NB4 (cell line): Measurements from ENCODE around the gene PRR35.

ENCODE experiments used
- DNase-seq: peaks from one replicate; pipeline ENCODE4 v3.0.0; 2010; ENCODE audit warnings: low read depth
- H3K4me3 ChIP-seq: one replicate; pipeline ENCODE4 v1.5.1; 2011; ENCODE audit warnings: mild to moderate bottlenecking, low read depth, low read length, moderate library complexity
- MYC ChIP-seq: IDR thresholded peaks from 2 replicates; pipeline ENCODE4 v1.6.1; 2011; ENCODE audit warnings: low read depth, low read length
- POLR2A ChIP-seq: IDR thresholded peaks from 2 replicates; pipeline ENCODE4 v1.6.1; 2011; ENCODE audit warnings: mild to moderate bottlenecking; ENCODE audit not compliant: insufficient read length; ENCODE audit errors: extremely low read depth
- TF ChIP-seq, protein P1 (sequence below): IDR thresholded peaks from 2 replicates; pipeline ENCODE4 v1.6.1; 2011; ENCODE audit warnings: low read depth, low read length
- TF ChIP-seq, protein P2 (sequence below): IDR thresholded peaks from one replicate; pipeline ENCODE4 v1.5.1; 2012; ENCODE audit warnings: low read depth, low read length

Gene PRR35

DNA sequence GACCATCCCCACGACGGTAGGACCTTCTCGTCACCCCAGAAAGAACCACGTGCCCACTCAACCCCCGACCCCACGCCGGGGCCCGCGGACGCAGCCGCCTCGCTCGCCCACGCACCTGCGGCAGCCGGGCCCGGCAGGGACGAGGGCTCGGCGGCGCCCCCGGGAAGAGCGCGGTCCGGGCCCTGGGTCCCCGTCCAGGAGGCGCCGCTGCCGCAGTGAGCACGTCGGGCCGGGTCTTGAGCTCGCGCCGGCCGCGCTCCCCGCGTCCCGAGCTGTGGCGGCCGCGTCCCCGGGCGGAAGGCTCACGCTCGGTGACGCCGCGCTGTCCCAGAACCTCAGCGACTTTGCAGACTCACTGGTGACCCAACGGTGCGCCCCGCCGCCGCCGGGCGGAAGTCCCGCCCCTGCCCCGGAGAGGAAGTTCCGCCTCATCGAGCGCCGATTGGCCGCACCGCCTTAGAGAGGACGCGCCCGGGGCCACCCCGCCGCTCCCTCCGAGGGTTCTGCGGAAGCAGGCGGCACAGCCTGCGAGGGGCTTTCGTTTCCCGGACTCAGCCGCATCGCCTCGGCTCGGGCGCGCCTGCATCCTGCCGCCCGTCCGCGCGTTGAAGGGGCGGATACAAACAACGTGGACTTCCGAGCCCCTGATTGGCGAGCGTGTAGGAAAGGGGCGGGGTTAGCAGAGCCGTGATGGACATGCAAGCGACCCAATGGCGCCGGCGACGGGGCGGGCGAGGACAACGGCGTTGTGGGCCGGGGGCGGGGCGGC, 28.9 kb downstream of the PRR35 start:
- peak; percentile 92 for DNase-seq
- H3K4me3 ChIP-seq = peak overlapping the region; percentile 79
- TF ChIP-seq MYC = no peak
- peak; percentile 80 for TF ChIP-seq POLR2A
- TF ChIP-seq, protein P1, sequence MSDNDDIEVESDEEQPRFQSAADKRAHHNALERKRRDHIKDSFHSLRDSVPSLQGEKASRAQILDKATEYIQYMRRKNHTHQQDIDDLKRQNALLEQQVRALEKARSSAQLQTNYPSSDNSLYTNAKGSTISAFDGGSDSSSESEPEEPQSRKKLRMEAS = no peak
- TF ChIP-seq, protein P2, sequence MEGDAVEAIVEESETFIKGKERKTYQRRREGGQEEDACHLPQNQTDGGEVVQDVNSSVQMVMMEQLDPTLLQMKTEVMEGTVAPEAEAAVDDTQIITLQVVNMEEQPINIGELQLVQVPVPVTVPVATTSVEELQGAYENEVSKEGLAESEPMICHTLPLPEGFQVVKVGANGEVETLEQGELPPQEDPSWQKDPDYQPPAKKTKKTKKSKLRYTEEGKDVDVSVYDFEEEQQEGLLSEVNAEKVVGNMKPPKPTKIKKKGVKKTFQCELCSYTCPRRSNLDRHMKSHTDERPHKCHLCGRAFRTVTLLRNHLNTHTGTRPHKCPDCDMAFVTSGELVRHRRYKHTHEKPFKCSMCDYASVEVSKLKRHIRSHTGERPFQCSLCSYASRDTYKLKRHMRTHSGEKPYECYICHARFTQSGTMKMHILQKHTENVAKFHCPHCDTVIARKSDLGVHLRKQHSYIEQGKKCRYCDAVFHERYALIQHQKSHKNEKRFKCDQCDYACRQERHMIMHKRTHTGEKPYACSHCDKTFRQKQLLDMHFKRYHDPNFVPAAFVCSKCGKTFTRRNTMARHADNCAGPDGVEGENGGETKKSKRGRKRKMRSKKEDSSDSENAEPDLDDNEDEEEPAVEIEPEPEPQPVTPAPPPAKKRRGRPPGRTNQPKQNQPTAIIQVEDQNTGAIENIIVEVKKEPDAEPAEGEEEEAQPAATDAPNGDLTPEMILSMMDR = no peak

DNA sequence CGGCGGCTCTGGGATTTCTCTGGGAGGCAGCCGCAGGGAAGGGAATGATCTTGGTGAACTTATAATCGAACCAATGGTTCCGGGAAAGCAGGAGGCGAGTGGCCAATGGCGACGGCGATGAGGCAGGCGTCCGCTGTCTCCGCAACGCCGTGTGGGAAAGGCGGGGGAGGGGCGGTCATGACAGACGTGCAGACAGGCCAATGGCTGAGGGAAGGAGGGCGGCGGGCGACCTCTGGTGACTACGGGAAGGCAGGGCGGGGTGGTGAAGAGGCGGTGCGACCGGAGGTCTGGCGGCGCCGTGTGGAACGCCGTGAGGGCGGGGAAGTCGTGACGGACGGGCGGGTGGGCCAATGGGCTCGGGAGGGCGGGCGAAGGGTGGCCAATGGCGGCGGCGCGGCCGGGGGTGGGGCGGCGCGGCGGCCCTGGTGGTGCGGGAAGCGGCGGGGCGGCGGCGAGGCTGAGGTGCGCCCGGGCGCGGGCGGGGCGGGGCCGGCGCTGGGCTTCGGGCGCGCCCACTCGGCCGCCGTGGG, 29.5 kb downstream of the PRR35 start, which contains the start of gene RAB40C:
TSS of gene RAB40C (plus strand) at position 409 of the 530 bp plus-strand sequence. CDS start 226 bp downstream, outside the sequence.
- TF ChIP-seq, protein P1 = no peak
- TF ChIP-seq, protein P2 = no peak
- no peak for TF ChIP-seq MYC
- TF ChIP-seq POLR2A = no peak
- peak within 1 kb of the TSS; percentile 69 for H3K4me3 ChIP-seq
- peak; percentile 96 for DNase-seq

DNA sequence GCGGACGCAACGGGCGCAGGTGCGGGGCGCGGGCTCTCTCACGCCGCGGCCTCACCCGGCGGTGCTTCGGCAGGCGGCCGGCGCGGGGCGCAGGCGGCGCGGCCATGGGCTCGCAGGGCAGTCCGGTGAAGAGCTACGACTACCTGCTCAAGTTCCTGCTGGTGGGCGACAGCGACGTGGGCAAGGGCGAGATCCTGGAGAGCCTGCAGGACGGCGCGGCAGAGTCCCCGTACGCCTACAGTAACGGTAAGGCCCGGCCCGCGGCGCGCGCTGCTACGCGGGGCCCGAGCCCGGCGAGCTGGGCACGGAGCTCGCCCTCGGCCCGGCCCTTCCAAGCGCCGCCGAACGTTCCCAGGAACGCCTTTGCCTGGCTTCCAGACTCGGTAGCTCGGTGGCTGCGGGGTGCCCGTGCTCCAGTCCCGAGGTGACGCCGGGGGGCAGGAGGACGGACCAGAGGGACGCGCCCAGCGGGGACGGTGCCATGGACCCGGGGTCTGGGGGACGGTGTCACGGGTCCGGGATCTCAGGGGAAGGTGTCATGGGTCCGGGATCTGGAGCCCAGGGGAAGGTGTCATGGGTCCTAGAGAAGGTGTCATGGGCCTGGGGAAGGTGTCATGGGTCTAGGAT, 30.1 kb downstream of the PRR35 start:
- TF ChIP-seq POLR2A (no peak), MYC (peak; percentile 24; the same call in 1 of the 2 replicates)
- TF ChIP-seq, protein P1 = no peak
- peak overlapping the region; percentile 69 for H3K4me3 ChIP-seq
- no peak for DNase-seq

DNA sequence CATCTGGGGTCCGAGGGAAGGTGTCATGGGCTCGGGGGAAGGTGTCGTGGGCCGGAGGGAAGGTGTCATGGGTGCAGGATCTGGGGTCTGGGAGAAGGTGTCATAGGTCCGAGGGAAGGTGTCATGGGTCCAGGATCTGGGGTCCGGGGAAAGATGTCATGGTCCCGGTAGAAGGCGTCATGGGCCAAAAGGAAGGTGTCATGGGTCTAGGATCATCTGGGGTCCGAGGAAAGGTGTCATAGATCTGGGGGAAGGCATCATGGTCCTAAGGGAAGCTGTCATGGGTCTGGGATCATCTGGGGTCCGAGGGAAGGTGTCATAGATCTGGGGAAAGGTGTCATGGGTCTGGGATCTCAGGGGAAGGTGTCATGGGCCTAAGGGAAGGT, 30.6 kb downstream of the PRR35 start:
- H3K4me3 ChIP-seq = peak overlapping the region; percentile 69
- no peak for DNase-seq
- TF ChIP-seq, protein P2 = no peak
- TF ChIP-seq MYC (no peak), POLR2A (no peak)
- TF ChIP-seq, protein P1 = no peak

DNA sequence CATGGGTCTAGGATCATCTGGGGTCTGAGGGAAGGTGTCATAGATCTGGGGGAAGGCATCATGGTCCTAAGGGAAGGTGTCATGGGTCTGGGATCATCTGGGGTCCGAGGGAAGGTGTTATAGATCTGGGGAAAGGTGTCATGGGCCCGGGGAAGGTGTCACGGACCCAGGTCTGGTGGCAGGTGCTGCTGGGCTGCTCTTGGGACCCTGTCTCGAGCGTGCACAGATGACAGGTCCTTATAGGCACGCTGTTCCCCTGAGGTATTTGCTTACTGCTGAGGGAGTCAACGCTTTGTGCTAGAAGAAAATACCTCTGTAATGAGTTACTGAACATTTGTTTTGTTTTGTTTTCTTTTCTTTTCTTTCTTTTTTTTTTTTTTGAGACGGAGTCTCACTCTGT, 31.0 kb downstream of the PRR35 start:
- H3K4me3 ChIP-seq = peak overlapping the region; percentile 69
- TF ChIP-seq POLR2A (no peak), MYC (no peak)
- TF ChIP-seq, protein P2 = no peak
- TF ChIP-seq, protein P1 = no peak
- DNase-seq = no peak

DNA sequence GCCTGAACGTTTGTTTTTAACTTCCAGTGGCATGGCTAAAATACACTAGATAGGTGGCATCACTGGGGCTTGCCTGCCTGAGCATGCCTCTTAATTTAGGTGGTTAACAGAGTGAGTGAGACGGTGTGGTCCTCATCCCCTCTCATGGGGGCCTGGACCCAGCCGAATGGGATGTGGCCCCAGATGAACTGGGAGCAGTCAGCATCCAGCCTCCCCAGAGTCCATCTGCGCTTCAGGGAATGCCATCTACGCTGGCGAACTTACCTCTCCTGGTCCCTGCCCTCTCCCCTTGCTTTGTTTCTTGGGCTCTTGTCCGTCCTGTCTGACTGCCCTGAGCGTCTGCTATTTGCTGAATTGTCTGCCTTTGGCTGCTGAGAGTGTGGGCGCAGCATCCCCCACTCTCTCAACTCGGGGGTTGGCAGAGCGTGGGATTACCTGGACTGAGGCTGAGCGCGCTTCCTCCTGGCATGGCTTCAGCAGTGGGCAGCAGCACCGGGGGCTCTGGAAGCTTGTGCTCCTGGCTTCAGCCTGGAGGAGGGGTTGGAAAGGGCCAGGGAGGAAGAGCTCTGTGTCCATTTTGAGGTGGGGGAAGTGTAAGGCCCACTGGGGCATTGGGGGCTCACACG, 31.8 kb downstream of the PRR35 start:
- DNase-seq = no peak
- H3K4me3 ChIP-seq = peak overlapping the region; percentile 53
- TF ChIP-seq, protein P2 = no peak
- TF ChIP-seq POLR2A = no peak
- no peak for TF ChIP-seq MYC
- TF ChIP-seq, protein P1 = no peak
